WTC11 (cell line): ENCODE measurements around the gene GSN. TPM values are rescaled to one million over a fixed set of nuclear protein-coding genes. Genes with fewer than 3 reads are reported as not detected.
A peak's percentile ranks its signal among the peaks of the same experiment; 100 is the strongest.

Experiments
- ATAC-seq: fragments of 200-7000 bp; cut with Tn5 transposase; 2 replicates; pipeline ENCODE4 v1.10.0; 2021; ENCODE audit warnings: mild to moderate bottlenecking, moderate library complexity
- CTCF ChIA-PET: fragments of 300-600 bp; sonication (Branson Sonifier 250); formaldehyde crosslinking; loops from one replicate; lab custom pipeline; 2021; ENCODE audit warnings: antibody characterized with exemption; lab: Charles Lee
- POLR2A ChIA-PET: fragments of 350-600 bp; sonication (Branson Sonifier 250); formaldehyde crosslinking; loops from one replicate; lab custom pipeline; 2021; ENCODE audit warnings: antibody characterized with exemption; lab: Charles Lee
- DNase-seq: peaks from one replicate; pipeline ENCODE4 v3.0.0; 2021; ENCODE audit warnings: low spot score
- H3K27ac Mint-ChIP-seq: 2 replicates; pipeline ENCODE4 v1.8.0; 2021; ENCODE audit warnings: mixed read lengths
- H3K27me3 Mint-ChIP-seq: 2 replicates; pipeline ENCODE4 v1.8.0; 2021; ENCODE audit warnings: low read depth, mild to moderate bottlenecking, moderate library complexity, mixed read lengths
- H3K36me3 Mint-ChIP-seq: 2 replicates; pipeline ENCODE4 v1.8.0; 2021; ENCODE audit warnings: mixed read lengths
- H3K4me1 Mint-ChIP-seq: 2 replicates; pipeline ENCODE4 v1.8.0; 2022; ENCODE audit warnings: mixed read lengths
- H3K4me3 Mint-ChIP-seq: 2 replicates; pipeline ENCODE4 v1.8.0; 2021; ENCODE audit warnings: mild to moderate bottlenecking, moderate library complexity, mixed read lengths
- H3K9me3 Mint-ChIP-seq: 2 replicates; pipeline ENCODE4 v1.8.0; 2021; ENCODE audit warnings: mixed read lengths
- ATF2 ChIP-seq: sonication (generic); formaldehyde crosslinking; IDR thresholded peaks from 2 replicates; pipeline ENCODE4 v1.8.1; 2022; ENCODE audit warnings: low read depth, missing genetic modification reagents, borderline replicate concordance
- CBFB ChIP-seq: sonication (generic); formaldehyde crosslinking; IDR thresholded peaks from 2 replicates; pipeline ENCODE4 v1.8.1; 2022; ENCODE audit warnings: mild to moderate bottlenecking, low read depth, missing genetic modification reagents
- CREB1 ChIP-seq: sonication (generic); formaldehyde crosslinking; IDR thresholded peaks from 2 replicates; pipeline ENCODE4 v1.8.0; 2023; ENCODE audit warnings: mild to moderate bottlenecking, missing genetic modification reagents
- FOXJ3 ChIP-seq: sonication (generic); formaldehyde crosslinking; IDR thresholded peaks from 2 replicates; pipeline ENCODE4 v1.9.0; 2021; ENCODE audit warnings: missing genetic modification reagents, mild to moderate bottlenecking, borderline replicate concordance
- GABPB1 ChIP-seq: sonication (generic); formaldehyde crosslinking; IDR thresholded peaks from 2 replicates; pipeline ENCODE4 v1.8.1; 2023; ENCODE audit warnings: mild to moderate bottlenecking, missing genetic modification reagents
- GRHL2 ChIP-seq: fragments of 250-450 bp; sonication (Bioruptor Pico); IDR thresholded peaks from 2 replicates; pipeline ENCODE4 v1.8.0; 2022; ENCODE audit warnings: mild to moderate bottlenecking, moderate library complexity; ENCODE audit not compliant: insufficient replicate concordance, severe bottlenecking
- GTF2I ChIP-seq: fragments of 250-450 bp; sonication (Bioruptor Pico); conservative IDR thresholded peaks from 2 replicates; pipeline ENCODE4 v1.4.0; 2021; ENCODE audit warnings: mild to moderate bottlenecking
- KAT7 ChIP-seq: sonication (generic); formaldehyde crosslinking; IDR thresholded peaks from 2 replicates; pipeline ENCODE4 v1.8.1; 2023; ENCODE audit warnings: missing genetic modification reagents, mild to moderate bottlenecking, borderline replicate concordance
- NFE2L1 ChIP-seq: sonication (generic); formaldehyde crosslinking; IDR thresholded peaks from 2 replicates; pipeline ENCODE4 v1.8.1; 2023; ENCODE audit warnings: missing genetic modification reagents
- PREB ChIP-seq: sonication (generic); formaldehyde crosslinking; IDR thresholded peaks from 2 replicates; pipeline ENCODE4 v1.8.1; 2022; ENCODE audit warnings: mild to moderate bottlenecking, missing genetic modification reagents, moderate library complexity, borderline replicate concordance
- RELA ChIP-seq: sonication (generic); formaldehyde crosslinking; IDR thresholded peaks from 2 replicates; pipeline ENCODE4 v1.8.1; 2022; ENCODE audit warnings: missing genetic modification reagents, mild to moderate bottlenecking, borderline replicate concordance
- RORB ChIP-seq: fragments of 250-450 bp; sonication (Bioruptor Pico); IDR thresholded peaks from 2 replicates; pipeline ENCODE4 v1.9.0; 2021; ENCODE audit warnings: mild to moderate bottlenecking
- SP1 ChIP-seq: sonication (generic); formaldehyde crosslinking; conservative IDR thresholded peaks from 2 replicates; pipeline ENCODE4 v1.8.1; 2022; ENCODE audit warnings: missing genetic modification reagents
- TCF7 ChIP-seq: sonication (generic); formaldehyde crosslinking; IDR thresholded peaks from 2 replicates; pipeline ENCODE4 v1.8.0; 2022; ENCODE audit warnings: mild to moderate bottlenecking, low read depth, missing genetic modification reagents, moderate library complexity
- TEAD1 ChIP-seq: sonication (generic); formaldehyde crosslinking; IDR thresholded peaks from 2 replicates; pipeline ENCODE4 v1.8.0; 2022; ENCODE audit warnings: mild to moderate bottlenecking, missing genetic modification reagents
- ZNF138 ChIP-seq: sonication (generic); formaldehyde crosslinking; conservative IDR thresholded peaks from 2 replicates; pipeline ENCODE4 v1.8.1; 2022; ENCODE audit warnings: mild to moderate bottlenecking, moderate library complexity, missing genetic modification reagents
- ZSCAN18 ChIP-seq: fragments of 250-450 bp; sonication (Bioruptor Pico); IDR thresholded peaks from 2 replicates; pipeline ENCODE4 v2.1.2; 2022; ENCODE audit warnings: mild to moderate bottlenecking, moderate library complexity
- total RNA-seq: library from RNA; stranded (reverse); gene quantifications from 3 replicates; pipeline ENCODE4 v1.2.3, GENCODE V29; 2021
- TF ChIP-seq, protein P1 (sequence below): sonication (generic); formaldehyde crosslinking; conservative IDR thresholded peaks from 2 replicates; pipeline ENCODE4 v1.8.1; 2022; ENCODE audit warnings: mild to moderate bottlenecking, missing genetic modification reagents
- TF ChIP-seq, protein P2 (sequence below): sonication (generic); formaldehyde crosslinking; IDR thresholded peaks from 2 replicates; pipeline ENCODE4 v1.8.0; 2023; ENCODE audit warnings: missing genetic modification reagents
- TF ChIP-seq, protein P3 (sequence below): sonication (generic); formaldehyde crosslinking; IDR thresholded peaks from 2 replicates; pipeline ENCODE4 v1.8.1; 2022; ENCODE audit warnings: mild to moderate bottlenecking, moderate library complexity, missing genetic modification reagents
- TF ChIP-seq, protein P4 (sequence below): fragments of 250-450 bp; sonication (Bioruptor Pico); IDR thresholded peaks from 2 replicates; pipeline ENCODE4 v1.9.0; 2021; ENCODE audit warnings: moderate library complexity, mild to moderate bottlenecking, inconsistent platforms, borderline replicate concordance
- TF ChIP-seq, protein P5 (sequence below): sonication (generic); formaldehyde crosslinking; IDR thresholded peaks from 2 replicates; pipeline ENCODE4 v1.8.0; 2022; ENCODE audit warnings: mild to moderate bottlenecking, missing genetic modification reagents

The GSN gene
- total RNA-seq, 1 experiment from 2014 or later: 47.0 TPM

DNA sequence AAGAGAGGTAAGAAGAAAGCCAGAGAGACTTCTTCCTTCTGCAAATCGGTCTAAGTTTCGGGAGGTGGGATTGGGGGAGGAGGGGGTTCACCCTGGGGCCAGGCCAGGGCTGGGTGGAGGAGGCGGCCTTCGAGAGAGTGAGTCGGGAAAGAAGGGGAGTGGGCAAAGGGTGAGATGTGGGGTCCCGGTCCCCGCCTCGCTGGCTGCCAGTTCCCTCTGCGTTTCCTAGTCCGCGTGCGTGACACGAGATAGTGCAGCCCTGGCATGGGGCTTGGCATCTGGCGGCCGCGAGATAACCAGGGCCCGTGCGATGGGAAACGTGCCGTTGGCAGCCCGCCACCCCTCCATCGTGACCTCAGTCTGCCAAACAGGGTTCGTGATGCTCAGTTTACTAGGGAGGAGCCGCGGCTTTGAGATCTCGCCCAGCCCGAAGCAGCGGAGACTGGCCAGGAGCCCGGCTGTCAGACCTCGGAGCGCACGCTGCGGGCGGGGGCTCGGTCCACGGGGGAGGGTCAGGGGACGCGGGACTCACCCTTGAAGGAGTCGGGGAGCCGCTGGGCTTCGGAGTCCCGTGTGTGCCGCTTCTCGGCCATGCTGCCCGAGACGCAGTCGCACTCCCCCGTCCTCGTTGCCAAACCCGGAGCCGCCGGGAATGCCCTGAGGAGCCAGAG, 101.8 kb downstream of the GSN start, which contains the start of gene STOM (continued):
- TF ChIP-seq TCF7 (peak; percentile 47; the same call in 1 of the 2 replicates), NFE2L1 (CRISPR knock-in tag) (no peak), ATF2 (CRISPR knock-in tag) (0 out of 2 replicates have a peak, but pooled peaks have one; percentile 26), GRHL2 (no peak), PREB (CRISPR knock-in tag) (no peak), GTF2I (no peak), RELA (peak; percentile 91; the same call in 1 of the 2 replicates), CBFB (0 out of 2 replicates have a peak, but pooled peaks have one; percentile 3), CREB1 (peak; percentile 51), SP1 (CRISPR knock-in tag) (no peak), RORB (CRISPR knock-in tag) (no peak), KAT7 (CRISPR knock-in tag) (peak; percentile 77; the same call in 1 of the 2 replicates), GABPB1 (CRISPR knock-in tag) (0 out of 2 replicates have a peak, but pooled peaks have one; percentile 47)
- TF ChIP-seq, protein P1, sequence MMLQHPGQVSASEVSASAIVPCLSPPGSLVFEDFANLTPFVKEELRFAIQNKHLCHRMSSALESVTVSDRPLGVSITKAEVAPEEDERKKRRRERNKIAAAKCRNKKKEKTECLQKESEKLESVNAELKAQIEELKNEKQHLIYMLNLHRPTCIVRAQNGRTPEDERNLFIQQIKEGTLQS: peak; percentile 62; the same call in 1 of the 2 replicates
- TF ChIP-seq, protein P2, sequence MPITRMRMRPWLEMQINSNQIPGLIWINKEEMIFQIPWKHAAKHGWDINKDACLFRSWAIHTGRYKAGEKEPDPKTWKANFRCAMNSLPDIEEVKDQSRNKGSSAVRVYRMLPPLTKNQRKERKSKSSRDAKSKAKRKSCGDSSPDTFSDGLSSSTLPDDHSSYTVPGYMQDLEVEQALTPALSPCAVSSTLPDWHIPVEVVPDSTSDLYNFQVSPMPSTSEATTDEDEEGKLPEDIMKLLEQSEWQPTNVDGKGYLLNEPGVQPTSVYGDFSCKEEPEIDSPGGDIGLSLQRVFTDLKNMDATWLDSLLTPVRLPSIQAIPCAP (CRISPR knock-in tag): peak; percentile 11; the same call in 1 of the 2 replicates
- TF ChIP-seq, protein P3, sequence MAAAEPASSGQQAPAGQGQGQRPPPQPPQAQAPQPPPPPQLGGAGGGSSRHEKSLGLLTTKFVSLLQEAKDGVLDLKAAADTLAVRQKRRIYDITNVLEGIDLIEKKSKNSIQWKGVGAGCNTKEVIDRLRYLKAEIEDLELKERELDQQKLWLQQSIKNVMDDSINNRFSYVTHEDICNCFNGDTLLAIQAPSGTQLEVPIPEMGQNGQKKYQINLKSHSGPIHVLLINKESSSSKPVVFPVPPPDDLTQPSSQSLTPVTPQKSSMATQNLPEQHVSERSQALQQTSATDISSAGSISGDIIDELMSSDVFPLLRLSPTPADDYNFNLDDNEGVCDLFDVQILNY (CRISPR knock-in tag): peak; percentile 78
- TF ChIP-seq, protein P4, sequence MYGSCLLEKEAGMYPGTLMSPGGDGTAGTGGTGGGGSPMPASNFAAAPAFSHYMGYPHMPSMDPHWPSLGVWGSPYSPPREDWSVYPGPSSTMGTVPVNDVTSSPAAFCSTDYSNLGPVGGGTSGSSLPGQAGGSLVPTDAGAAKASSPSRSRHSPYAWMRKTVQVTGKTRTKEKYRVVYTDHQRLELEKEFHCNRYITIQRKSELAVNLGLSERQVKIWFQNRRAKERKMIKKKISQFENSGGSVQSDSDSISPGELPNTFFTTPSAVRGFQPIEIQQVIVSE (CRISPR knock-in tag): no peak

- ChIA-PET POLR2A (no interaction called here), CTCF (interaction anchor here (1.0 kb wide), 1 partner anchor 52 kb away, joined by 3 read pairs; no protein-coding TSS in a partner anchor)
- H3K36me3 Mint-ChIP-seq: peaks cover 7% of the 10 kb centered on the region
- H3K4me1 Mint-ChIP-seq: peaks cover 35% of the 10 kb centered on the region
- no peak for DNase-seq
- H3K27ac Mint-ChIP-seq: no peak overlapping the region
- no peak overlapping the region for H3K4me3 Mint-ChIP-seq
- no peak for ATAC-seq
- H3K9me3 Mint-ChIP-seq: peaks cover 5% of the 10 kb centered on the region
- H3K27me3 Mint-ChIP-seq: peaks cover 35% of the 10 kb centered on the region
- TF ChIP-seq ATF2 (CRISPR knock-in tag): no peak
- TF ChIP-seq ZSCAN18 (CRISPR knock-in tag): no peak
- TF ChIP-seq GRHL2: no peak
- TF ChIP-seq FOXJ3: no peak
- TF ChIP-seq, protein P5, sequence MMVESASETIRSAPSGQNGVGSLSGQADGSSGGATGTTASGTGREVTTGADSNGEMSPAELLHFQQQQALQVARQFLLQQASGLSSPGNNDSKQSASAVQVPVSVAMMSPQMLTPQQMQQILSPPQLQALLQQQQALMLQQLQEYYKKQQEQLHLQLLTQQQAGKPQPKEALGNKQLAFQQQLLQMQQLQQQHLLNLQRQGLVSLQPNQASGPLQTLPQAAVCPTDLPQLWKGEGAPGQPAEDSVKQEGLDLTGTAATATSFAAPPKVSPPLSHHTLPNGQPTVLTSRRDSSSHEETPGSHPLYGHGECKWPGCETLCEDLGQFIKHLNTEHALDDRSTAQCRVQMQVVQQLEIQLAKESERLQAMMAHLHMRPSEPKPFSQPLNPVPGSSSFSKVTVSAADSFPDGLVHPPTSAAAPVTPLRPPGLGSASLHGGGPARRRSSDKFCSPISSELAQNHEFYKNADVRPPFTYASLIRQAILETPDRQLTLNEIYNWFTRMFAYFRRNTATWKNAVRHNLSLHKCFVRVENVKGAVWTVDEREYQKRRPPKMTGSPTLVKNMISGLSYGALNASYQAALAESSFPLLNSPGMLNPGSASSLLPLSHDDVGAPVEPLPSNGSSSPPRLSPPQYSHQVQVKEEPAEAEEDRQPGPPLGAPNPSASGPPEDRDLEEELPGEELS (CRISPR knock-in tag): no peak
- no peak for TF ChIP-seq RORB (CRISPR knock-in tag)
- TF ChIP-seq TEAD1 (CRISPR knock-in tag): no peak
- no peak for TF ChIP-seq ZNF138 (CRISPR knock-in tag)
Measured at GRCh38 chr9:121371495-121372061, 103.6 kb downstream of the GSN start.
